Anterior cingulate cortex (tissue), 58 donors: Measurements from ENCODE around the gene GRM8.

Source experiments
- DNase-seq, 58 donors: peaks; one replicate each; lab custom pipeline; 2025; lab: John Stamatoyannopoulos, UW

The GRM8 gene

DNA sequence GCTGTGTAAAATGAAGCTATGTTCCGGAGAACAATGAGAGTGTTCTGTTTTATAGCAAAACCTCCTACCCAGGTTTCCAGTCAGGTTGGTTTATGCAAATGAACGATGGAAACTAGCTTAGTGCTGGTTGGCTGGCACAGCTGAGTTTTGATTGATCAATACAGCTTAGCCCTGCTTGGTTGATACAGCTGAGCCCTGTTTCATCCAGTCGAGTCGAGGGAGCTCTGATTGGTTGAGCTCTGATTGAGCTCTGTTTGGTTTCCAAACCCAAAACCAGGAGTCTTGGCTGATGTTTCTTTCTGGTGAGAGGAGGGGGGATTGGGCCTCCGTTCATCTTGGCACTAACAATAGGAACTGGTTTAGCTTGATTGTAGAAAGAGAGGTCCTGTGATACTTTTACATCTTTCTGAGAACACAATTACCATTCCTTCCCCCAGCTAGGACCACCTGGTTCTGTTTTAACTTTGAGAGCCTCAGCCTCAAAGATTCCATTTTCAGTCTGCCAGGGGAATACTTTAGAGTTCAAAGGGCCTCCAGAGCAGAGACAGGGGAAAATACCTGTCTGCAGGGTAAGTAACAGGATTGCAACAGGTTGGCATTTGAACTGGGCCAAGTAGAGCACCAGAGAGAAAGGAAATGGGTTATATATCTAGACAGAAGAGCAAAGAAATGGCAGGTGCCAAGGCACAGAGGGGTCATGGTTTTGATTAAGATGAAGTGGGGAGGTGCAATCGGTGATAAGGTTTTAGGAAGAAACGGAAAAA is 210.9 kb downstream of the GRM8 start:
- DNase-seq = no peak

GRCh38 chr7:127040042-127040441 is 212.7 kb downstream of the GRM8 start:
- DNase-seq = no peak

- no peak for DNase-seq
Observed at GRCh38 chr7:127039541-127039940, 213.2 kb downstream of the GRM8 start.

- DNase-seq = no peak
Observed at GRCh38 chr7:127035203-127035849, 217.4 kb downstream of the GRM8 start.

DNA sequence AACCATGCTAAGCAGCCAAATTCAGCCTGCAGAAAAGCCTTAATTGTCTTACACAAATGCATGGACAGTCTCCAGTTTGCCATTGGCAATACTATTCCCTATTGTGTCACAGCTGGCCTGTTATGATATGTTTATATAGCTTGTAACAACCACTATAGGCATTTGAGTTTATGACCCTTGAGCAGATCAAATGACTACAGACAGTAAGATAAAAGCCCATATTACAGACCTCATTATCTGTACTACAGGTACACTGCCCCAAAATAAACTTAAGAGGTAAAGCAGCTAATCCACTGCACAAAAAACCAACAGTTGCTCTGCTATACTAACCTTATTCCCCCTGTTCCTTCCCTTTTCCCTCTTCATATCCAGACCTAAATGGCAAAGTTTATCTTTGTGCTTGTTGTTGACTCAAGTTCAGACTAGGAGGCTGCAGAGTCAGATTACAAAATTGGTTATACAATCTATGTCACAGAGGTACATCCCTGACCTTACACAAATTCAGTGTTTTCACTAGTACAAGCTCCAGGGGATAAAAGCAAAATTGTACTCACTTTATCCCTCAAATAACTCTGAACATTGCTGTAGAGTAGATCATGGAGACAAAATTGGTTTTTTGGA is 218.4 kb downstream of the GRM8 start:
- no peak for DNase-seq

DNA sequence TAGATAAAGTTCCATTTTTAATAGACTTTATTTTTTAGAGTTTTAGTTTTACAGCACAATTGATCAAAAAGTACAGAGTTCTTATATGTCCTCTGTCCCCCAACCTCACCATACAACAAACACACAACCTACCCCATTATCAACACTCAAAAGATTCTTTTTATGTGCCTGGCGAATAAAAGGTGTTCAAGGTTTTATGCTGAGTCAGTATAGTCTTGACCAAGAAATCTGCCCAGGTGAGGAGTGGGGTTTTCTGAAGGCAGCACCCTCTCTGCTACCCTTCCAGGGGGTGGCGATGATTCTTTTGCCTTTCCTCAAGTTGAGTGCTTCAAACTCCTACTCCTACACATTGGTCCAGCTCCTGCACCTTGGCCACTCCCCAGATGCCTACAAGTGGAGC is 222.9 kb downstream of the GRM8 start:
- DNase-seq = no peak

DNA sequence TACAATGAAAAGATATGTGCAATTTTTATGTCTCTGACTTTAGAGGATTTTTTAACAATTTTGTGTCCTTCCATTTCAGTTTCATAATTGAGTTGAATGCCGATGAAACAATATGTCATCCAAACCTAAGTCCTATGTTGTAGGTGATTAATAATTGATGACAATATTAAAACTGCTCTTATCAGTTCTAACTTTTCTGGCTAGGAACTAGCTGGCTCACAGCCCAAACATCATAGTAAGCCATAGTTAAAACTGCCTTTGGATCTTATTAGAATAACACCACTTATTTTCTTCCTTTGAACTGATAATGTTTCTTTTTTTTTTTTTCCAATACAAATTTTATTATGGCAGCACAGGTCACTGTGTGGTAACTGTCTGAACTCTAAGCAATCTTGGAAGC is 230.9 kb downstream of the GRM8 start:
- DNase-seq = no peak

GRCh38 chr7:127021019-127021738 is 231.6 kb downstream of the GRM8 start:
- DNase-seq = no peak

GRCh38 chr7:127018889-127019288 is 233.9 kb downstream of the GRM8 start:
- DNase-seq = no peak

DNA sequence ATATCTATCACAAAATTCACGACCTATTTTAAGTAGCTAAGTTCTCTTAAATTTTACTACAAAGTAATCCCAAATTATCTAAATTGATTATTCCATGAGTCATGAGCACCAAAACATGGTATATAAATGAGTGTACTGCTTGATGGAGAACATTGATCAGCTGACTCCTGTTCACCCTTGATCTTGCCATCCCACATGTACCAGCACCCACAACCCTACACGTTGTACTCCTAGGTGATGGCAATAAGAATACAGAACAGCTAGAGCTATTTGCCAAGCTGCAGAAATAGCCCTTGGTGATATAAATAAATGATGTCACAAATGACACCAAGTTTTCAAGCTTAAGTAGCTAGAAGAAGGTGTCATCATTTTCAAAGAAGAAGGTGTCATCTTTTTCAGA is 235.5 kb downstream of the GRM8 start:
- no peak for DNase-seq

DNA sequence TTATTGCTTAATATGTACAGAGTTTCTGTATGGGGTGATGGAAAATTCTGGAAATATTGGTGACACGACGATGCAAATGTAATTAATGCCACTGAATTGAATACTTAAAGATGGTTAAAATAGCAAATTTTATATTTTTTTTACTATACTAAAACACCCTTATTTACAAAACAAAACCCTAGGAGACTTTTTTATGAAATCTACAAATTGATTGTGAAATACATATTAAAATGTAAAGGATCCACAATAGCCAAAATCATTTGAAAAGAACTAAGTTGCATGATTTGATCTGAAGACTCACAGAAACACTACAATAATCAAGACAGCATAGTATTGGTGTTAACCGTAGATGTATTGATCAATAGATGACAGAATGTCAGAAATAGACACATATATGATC is 252.0 kb downstream of the GRM8 start:
- no peak for DNase-seq

DNA sequence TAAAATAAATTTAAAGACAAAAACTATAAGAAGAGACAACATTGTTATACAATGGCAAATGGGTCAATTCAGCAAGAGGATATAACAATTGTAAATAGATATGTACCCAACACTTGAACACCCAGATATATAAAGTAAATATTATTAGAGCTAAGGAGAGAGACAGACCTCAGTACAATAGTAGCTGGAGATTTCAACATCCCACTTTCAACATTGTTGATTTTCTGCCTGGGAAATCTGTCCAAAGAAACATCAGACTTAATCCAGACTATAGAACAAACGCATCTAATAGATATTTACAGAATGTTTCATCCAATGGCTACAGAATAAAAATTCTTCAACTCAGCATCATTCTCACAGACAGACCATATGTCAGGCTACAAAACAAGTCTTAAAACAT is 256.1 kb downstream of the GRM8 start:
- no peak for DNase-seq

DNA sequence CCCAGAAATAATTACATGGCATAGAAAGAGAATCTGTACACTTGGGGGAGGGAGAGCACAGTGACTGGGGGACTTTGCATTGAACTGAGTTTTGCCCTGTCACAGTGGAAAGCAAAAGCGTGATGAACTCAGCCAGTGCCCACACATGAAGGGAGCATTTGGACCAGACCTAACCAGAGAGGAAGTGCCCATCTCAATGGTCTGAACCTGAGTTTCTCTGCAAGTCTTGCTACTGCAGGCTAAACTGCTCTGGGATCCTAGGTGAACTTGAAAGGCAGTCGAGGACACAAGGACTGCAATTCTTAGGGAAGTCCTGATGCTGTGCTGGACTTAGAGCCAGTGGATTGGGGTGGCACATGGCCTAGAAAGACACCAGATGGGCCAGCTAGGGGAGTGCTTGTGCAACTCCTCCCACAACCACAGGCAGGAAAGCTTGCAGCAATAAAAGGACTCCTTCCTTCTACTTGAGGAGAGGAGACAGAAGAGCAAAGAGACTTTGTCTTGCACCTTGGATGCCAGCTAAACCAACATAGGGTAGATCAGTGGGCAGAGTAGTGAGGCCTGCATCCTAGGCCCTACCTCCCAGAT is 259.0 kb downstream of the GRM8 start:
- no peak for DNase-seq

GRCh38 chr7:126988022-126988421 is 264.7 kb downstream of the GRM8 start:
- no peak for DNase-seq

- no peak for DNase-seq
Observed at GRCh38 chr7:126979722-126980121, 273.0 kb downstream of the GRM8 start.

GRCh38 chr7:126978865-126979264 is 273.9 kb downstream of the GRM8 start:
- no peak for DNase-seq

GRCh38 chr7:126973066-126973465 is 279.7 kb downstream of the GRM8 start:
- DNase-seq = no peak

GRCh38 chr7:126972571-126972970 is 280.2 kb downstream of the GRM8 start:
- no peak for DNase-seq

GRCh38 chr7:126959649-126960048 is 293.1 kb downstream of the GRM8 start:
- DNase-seq = no peak

DNA sequence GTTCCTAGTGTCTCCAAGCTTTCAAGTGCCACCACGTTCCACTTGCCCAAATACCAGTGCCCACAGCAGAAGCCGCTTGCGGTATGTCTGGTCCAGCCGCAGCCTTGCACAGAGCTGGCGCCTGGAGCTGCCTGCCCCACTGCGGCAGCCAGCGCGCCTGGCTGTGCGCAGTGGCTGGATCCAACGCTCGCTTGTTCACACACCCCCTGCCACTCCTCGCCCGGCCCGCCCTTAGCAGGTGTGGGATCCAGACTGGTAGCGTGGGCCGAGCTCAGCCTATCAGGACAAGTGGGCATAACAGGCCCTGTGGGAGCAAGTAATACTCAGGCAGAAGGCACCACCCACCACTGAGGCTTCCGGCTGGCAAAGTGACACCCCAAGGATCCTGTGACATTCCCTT is 294.4 kb downstream of the GRM8 start:
- peak in 4 of 58 donors; percentile 1 to 9 (median 2) for DNase-seq

DNA sequence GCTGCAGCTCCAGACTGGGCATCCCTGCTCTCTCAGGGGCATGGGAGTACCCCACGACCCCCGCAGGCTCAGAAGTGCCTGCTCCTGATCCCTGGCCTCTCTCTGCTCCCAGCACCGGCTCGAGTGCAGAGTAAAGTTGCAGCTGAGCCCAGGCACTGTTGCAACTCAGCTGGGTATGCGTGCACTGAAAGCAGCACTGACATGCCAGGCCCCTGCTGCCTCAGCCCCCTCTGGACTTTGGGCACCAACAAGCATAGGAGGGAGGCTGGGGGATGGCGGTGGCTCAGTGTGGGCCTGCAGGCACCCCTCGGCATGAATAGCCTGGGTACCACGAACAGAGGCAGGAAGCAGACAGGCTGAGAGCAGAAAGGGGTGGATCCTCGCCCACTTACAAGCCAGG is 295.3 kb downstream of the GRM8 start:
- peak in 1 of 58 donors; percentile 2 for DNase-seq
